GM12891 (cell line): ENCODE data around the gene RAP1A.
"Not testable (repeated sequence)": the region's sequence is repeated elsewhere in the genome, so short reads cannot be mapped to it uniquely, and the experiment has no call there.

Experiments used
- POLR2A ChIP-seq: IDR thresholded peaks from 2 replicates; pipeline ENCODE4 v1.6.1; 2011; ENCODE audit warnings: low read depth, low read length, control low read depth
- POLR2AphosphoS5 ChIP-seq: IDR thresholded peaks from 2 replicates; pipeline ENCODE4 v1.6.1; 2011; ENCODE audit warnings: low read depth, low read length, control low read depth

DNA sequence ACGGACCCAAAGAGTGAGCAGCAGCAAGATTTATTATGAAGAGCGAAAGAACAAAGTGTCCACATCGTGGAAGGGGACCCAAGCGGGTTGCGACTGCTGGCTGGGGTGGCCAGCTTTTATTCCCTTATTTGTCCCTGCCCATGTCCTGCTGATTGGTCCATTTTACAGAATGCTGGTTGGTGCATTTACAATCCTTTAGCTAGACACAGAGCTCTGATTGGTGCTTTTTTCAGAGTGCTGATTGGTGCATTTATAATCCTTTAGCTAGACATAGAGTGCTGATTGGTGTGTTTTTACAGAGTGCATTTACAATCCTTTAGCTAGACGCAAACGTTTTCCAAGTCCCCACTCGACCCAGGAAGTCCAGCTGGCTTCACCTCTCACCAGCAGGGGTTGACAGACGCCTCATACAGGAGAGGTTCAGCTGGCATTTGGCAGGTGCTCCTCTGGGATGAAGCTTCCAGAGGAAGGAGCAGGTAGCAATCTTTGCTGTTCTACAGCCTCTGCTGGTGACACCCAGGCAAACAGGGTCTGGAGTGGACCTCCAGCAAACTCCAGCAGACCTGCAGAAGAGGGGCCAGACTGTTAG lies 60.7 kb downstream of the RAP1A start:
- not testable (repeated sequence) for TF ChIP-seq POLR2AphosphoS5, POLR2A
